Measurements from ENCODE around the gene CTTN. TPM values are rescaled to one million over a fixed set of nuclear protein-coding genes. Genes with fewer than 3 reads are reported as not detected.

Gene CTTN
- total RNA-seq, 1 donor from 2014 or later, result 537 TPM

GRCh38 chr11:70471254-70471653 is 72.9 kb downstream of the CTTN start:
- DNase-seq (ENCODE audit: extremely low read depth, low read depth, low spot score), result no peak

GRCh38 chr11:70472240-70472639 is 73.9 kb downstream of the CTTN start:
- DNase-seq (ENCODE audit: extremely low read depth, low read depth, low spot score), result no peak

DNA sequence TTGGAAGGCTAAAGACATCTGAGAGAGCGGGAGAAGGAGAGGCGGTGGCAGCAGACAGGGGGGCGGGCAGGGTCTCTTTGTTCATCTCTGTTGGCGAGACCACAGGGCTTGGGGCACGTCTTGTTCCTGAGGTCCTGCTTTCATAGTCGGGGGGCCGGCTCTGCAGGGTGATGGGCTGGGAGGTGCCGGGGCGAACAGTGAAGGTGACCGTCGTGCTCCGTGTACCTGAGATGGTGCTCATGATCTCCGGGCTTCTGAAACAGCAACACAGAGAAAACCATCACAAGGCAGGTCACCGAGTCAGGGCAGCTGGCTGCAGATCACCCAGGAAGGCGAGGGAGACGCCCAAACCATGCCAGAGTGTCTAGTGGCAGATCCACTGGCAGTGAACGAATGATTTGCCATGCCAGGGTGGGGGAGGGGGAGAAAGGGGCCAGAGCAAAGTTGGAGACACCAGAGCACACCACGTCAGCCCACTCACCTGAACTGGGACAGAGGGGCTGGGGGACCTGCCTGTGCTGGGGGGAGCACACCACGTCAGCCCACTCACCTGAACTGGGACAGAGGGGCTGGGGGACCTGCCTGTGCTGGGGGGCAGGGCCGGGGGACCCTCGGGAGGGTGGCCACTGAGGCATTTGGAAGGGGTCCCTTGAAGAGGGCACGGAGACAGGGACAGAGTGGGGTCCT is 75.0 kb downstream of the CTTN start:
- DNase-seq (ENCODE audit: extremely low read depth, low read depth, low spot score), result no peak

- DNase-seq (ENCODE audit: extremely low read depth, low read depth, low spot score), result no peak
These were observed 75.8 kb downstream of the CTTN start for GRCh38 chr11:70473873-70474690.

GRCh38 chr11:70474710-70475109 is 76.4 kb downstream of the CTTN start:
- no peak for DNase-seq (ENCODE audit: extremely low read depth, low read depth, low spot score)

- no peak for DNase-seq (ENCODE audit: extremely low read depth, low read depth, low spot score)
These were observed 78.3 kb downstream of the CTTN start for GRCh38 chr11:70476669-70477068.

DNA sequence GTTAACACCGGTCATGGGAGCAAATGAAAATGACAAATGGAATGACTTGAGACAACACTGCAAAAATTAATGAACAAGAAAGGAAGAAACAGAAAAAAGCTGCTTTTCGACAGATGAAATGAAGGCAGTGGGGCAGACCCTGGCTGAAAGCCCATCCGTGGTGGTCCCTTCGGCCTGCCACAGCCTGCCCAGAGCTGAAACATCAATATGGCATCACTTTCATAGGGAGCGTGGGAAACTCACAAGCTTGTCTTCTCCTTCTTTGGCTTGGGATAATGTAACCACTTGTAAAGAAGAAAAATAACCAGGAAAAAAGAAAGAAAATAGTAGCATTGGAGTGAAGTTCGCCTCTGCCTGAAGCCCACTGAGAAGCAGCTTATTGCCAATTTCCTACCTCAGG is 78.8 kb downstream of the CTTN start:
- no peak for DNase-seq (ENCODE audit: extremely low read depth, low read depth, low spot score)

DNA sequence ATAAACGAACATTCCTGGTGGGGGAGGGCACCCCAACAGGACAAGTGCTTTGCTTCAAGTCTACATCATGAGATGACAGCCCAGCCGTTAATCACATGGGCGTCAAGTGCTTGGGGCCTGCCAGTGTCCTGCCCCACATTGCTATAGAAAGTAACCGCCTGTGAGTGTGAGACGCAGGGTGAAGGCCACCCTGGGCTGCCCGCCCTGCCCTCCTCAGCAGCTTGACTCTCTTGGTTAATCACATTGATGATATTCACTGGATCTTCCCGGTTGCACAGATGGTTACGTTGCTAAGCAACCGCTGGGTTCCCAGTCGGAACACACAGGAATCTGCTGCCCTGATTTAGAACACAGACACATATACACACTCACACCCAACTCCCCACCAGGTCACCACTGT is 79.3 kb downstream of the CTTN start:
- no peak for DNase-seq (ENCODE audit: extremely low read depth, low read depth, low spot score)

- DNase-seq (ENCODE audit: extremely low read depth, low read depth, low spot score), result no peak
These were observed 80.0 kb downstream of the CTTN start for GRCh38 chr11:70478166-70478890.

DNA sequence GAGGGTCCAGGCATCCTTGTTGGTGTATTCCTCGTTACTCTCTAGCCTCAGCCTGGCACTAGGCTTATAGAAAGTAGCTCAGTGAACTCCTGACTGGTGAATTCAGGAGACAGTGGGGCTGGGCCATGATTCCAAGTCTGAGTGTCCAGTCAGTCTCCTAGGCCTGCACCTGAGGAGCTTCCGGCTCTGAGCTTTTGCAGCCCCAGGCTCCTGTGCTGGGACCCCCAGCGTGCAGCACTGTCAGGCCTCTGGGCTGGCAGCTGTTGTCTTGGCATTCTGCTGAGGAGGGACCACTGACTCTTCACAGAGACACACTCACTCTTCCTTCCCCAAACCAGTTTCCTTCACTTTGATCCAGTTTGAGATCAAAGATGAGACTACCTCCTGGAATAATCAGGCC is 82.4 kb downstream of the CTTN start:
- DNase-seq (ENCODE audit: extremely low read depth, low read depth, low spot score), result no peak

GRCh38 chr11:70481625-70482528 is 83.5 kb downstream of the CTTN start:
- DNase-seq (ENCODE audit: extremely low read depth, low read depth, low spot score), result no peak

DNA sequence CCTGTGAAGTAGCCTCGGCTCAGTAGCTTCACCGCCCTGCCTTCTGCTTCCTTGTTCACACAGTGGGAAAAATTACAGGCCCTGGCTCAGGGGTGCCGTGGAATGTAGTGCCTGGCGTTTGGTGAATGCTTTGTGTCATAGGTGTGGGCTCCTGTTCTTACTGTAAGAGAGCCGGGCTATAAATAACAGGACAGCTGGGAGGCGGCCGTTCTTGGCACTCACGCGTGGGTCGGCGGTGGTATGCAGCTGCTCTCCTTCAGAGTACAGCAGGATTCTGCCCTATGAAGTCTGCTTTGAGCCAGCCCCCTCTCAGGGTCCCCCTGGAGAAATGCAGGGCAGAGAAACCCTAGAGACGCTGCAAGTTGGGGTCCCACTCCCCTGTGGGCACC is 84.2 kb downstream of the CTTN start:
- no peak for DNase-seq (ENCODE audit: extremely low read depth, low read depth, low spot score)

DNA sequence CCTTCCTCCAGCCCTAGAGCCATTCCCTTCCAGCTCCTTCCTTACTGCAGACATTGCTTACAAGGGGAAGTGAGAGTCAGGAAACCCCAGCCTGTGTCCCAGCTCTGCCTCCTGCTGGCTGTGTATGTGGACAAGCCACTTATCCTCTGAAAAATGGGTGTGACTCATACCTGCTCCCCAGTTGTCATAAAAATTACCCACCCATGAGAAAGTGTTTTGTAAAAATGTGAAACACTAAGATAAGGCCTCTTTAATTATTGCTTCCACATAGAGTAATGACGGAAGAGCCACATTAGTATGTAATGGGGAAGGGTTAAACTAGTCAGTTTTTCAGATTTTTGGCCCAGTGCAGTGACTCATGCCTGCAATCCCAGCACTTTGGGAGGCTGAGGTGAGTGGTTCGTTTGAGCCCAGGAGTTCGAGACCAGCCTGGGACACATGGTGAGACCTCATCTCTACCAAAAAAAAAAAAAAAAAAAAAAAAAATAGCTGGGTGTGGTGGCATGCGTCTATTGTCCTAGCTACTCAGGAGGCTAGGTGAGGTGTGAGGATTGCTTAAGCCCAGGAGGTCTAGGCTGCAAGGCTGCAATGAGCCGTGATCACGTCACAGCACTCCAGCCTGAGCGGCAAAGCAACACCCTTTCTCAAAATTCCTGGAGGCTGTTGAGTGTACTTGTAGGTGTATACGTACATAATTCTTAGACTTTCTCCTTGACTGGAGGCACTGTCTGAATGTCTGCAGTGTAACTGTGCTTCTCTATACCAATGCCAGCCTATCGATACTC is 84.9 kb downstream of the CTTN start:
- DNase-seq (ENCODE audit: extremely low read depth, low read depth, low spot score), result no peak

DNA sequence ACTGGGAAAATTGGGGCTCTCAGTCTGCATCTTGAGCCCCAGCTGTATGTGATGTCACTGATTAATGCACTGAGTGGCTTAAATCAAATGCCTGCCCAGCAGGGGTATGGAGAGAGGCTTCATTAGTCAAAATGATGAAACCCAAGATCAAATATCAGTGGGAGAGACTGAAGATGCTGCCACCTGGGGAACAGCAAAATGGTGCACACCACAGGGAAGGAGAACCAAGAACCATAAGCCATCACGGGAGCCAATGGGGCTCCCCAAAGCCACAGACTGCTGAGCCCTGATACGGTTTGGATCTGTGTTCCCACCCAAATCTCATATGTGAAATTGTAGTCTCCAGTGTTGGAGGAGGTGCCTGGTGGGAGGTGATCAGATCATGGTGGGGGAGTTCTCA is 85.6 kb downstream of the CTTN start:
- DNase-seq (ENCODE audit: extremely low read depth, low read depth, low spot score), result no peak

DNA sequence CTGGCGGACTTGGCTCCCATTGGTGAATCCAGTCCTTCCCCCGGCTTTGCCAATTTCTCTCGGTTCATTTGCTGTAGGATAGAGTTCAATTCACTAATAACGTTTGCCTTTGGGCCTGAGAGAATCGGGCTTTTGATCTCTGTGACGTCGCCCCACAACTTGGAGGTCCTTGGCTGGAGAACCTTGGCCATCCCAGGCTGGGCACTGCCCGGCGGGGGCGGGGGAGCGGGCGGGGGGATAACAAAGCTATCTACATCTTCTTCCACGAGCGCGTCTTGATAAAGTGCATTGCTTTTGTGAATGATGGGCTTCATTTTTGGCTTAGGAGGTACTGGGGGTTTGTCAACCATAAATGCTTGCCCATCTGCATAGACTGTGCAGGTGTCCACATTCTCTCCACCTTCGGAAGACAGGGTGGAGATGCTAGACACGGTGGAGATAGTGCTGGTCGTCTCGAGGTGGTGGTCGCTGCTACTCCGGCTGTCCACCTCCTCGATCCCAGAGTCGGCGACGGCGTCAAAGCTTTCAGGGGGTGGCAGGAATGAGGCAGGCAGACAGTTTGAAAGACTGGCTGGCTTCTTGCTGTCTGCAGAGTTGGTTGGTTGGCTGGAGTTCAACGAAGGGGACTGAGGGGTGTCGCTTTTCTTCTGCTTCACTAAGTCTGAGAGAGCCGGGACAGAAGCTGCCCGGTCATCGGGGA is 87.1 kb downstream of the CTTN start:
- DNase-seq (ENCODE audit: extremely low read depth, low read depth, low spot score), result no peak

DNA sequence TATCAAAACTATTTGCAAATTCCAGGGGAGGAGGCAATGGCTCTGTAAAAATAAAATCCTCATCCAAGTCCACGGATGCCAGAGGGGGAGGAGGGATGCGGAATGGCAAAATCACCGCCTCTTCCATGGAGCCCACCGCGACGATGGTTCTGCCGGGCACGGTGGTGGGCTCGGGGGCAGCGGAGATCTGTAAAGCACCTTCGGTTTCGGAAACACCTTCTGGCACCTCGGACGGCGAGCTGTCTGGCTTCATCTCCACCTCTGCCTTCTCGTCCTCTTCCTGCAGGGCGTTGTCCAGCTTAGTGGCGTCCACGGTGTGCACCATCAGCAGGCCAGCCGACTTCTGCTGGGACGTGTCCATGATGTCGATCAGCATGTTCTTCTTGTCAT is 87.7 kb downstream of the CTTN start:
- DNase-seq (ENCODE audit: extremely low read depth, low read depth, low spot score), result no peak

Data from glomerular endothelial cell (primary cell).